KBM-7 (cell line): ENCODE measurements around the gene TUBB1.

ENCODE experiments used
- DNase-seq: peaks from one replicate; pipeline ENCODE4 v3.0.0-alpha.2; 2015
- in situ Hi-C: fragments of 300-500 bp; cut with MboI; formaldehyde crosslinking; loops from 2 replicates; pipeline ENCODE4 v1.14.3; 2020; ENCODE audit warnings: low sequenced_read_pairs, low pct_unique_long_range_greater_than_20kb, mixed read lengths

TUBB1 gene

GRCh38 chr20:58987790-58988564 is 31.3 kb upstream of the TUBB1 start:
- in situ Hi-C loops: no loop called here
- DNase-seq: no peak

- DNase-seq: no peak
- in situ Hi-C loops: no loop called here
Measured at GRCh38 chr20:58988565-58988882, 30.7 kb upstream of the TUBB1 start.

- DNase-seq: no peak
- in situ Hi-C loops: no loop called here
Measured at GRCh38 chr20:58989196-58989595, 30.0 kb upstream of the TUBB1 start.

GRCh38 chr20:58990651-58991445 is 28.4 kb upstream of the TUBB1 start:
- no peak for DNase-seq
- in situ Hi-C loops: no loop called here

- in situ Hi-C loops: no loop called here
- DNase-seq: no peak
Measured at GRCh38 chr20:58991715-58992114, 27.5 kb upstream of the TUBB1 start.

- in situ Hi-C loops: no loop called here
- DNase-seq: no peak
Measured at GRCh38 chr20:58992911-58993310, 26.3 kb upstream of the TUBB1 start.

- in situ Hi-C loops: no loop called here
- no peak for DNase-seq
Measured at GRCh38 chr20:58993332-58994248, 25.6 kb upstream of the TUBB1 start.

- DNase-seq: no peak
- in situ Hi-C loops: no loop called here
Measured at GRCh38 chr20:58994390-58995159, 24.7 kb upstream of the TUBB1 start.

GRCh38 chr20:58995461-58996225 is 23.6 kb upstream of the TUBB1 start:
- in situ Hi-C loops: no loop called here
- no peak for DNase-seq

- no peak for DNase-seq
- in situ Hi-C loops: no loop called here
Measured at GRCh38 chr20:58996226-58996611, 23.0 kb upstream of the TUBB1 start.

GRCh38 chr20:58997141-58997770 is 22.0 kb upstream of the TUBB1 start:
- in situ Hi-C loops: no loop called here

GRCh38 chr20:58998656-58999055 is 20.6 kb upstream of the TUBB1 start:
- in situ Hi-C loops: no loop called here
- DNase-seq: no peak

More at GRCh38 chr20:58997141-58997770, 22.0 kb upstream of the TUBB1 start:
- DNase-seq: no peak

- DNase-seq: no peak
- in situ Hi-C loops: no loop called here
Measured at GRCh38 chr20:59000326-59000725, 18.9 kb upstream of the TUBB1 start.

- in situ Hi-C loops: no loop called here
- no peak for DNase-seq
Measured at GRCh38 chr20:59001068-59001448, 18.2 kb upstream of the TUBB1 start.

GRCh38 chr20:59001449-59002171 is 17.6 kb upstream of the TUBB1 start:
- in situ Hi-C loops: no loop called here
- DNase-seq: no peak

- DNase-seq: no peak
- in situ Hi-C loops: no loop called here
Measured at GRCh38 chr20:59002388-59002787, 16.8 kb upstream of the TUBB1 start.

- in situ Hi-C loops: no loop called here
- DNase-seq: no peak
Measured at GRCh38 chr20:59002874-59003399, 16.3 kb upstream of the TUBB1 start.
